HG03060 (cell line): ENCODE data around the gene NTN4.
"Not testable (repeated sequence)": the region's sequence is repeated elsewhere in the genome, so short reads cannot be mapped to it uniquely, and the experiment has no call there.

Experiments used
- ATAC-seq: cut with Tn5 transposase; IDR thresholded peaks from one replicate; pipeline ENCODE4 v1.9.1; 2021; ENCODE audit warnings: low read depth, moderate number of reproducible peaks; ENCODE audit not compliant: unreplicated experiment

NTN4 gene

DNA sequence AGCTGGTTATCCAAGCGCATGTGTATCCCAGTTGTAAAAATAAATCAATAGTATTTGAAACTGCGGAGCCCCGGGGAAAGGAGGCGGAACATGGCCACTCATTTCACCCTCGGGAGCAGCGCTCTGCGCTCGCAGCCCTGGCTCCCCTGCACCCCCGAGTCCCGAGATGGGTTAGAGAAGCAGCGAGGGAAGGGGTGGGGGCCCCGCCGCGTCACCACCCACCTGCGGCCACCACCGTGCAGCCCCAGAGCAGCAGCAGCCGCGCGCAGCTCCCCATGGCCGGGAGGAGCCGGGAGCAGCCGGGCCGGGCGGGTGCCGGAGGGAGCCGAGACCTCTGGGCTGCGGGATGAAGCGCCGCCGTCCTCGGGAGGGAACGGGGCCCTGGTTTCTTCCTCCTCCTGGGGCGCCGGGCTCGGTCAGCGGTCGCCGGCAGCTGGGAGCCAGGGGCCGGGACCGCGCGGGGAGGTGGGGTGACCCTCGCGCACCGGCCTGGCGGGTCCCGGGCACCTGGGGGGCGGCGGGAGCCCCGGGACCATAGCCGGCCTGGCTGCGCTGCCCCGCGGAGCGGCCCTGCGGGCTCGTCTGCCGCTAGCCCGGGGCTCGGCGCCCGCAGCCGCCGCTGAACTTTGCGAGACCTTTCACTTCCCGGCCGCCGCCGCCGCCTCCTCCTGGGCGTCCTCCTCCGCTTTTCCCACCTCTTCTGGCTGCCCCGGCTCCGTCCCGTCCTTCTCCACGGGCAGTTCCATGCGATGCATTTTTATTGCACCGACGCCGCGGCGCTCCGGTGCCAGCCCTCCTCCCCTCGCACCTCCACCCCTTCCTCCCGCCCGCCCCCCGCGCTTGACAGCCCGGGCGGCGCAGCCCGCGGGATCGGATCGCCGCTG, at the start of gene NTN4:
TSS of gene NTN4 (minus strand) at position 732 of the 884 bp plus-strand sequence. CDS start at position 277, 455 bp downstream.
- ATAC-seq = no peak

GRCh38 chr12:95838125-95838524, 47.6 kb upstream of the NTN4 start:
- no peak for ATAC-seq

GRCh38 chr12:95837240-95838038, 46.9 kb upstream of the NTN4 start:
- no peak for ATAC-seq

DNA sequence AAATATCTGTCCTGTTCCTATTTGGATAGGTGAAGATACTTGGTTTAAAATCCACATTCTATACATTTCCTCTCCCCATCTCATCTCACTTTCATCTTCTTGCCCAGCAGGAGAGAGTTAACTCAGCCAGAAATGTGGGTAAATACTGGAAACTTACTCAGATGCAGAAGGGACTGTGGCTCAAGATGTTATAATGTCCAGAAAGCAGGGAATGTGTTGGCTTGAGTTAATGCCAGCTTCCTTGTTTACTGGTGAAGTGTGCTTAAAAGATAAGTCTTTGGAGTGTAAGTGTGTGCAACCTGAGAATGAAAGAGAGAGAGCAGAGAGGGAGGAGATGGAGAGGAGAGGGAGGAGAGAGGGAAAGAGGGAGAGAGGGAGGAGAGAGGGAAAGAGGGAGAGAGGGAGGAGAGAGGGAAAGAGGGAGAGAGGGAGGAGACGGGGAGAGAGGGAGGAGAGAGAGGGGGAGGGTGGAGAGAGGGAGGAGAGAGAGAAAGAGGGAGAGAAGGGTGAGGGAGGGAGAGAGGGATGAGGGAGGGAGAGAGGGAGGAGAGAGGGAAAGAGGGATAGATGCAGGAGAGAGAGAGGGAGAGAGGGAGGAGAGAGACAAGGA, 46.2 kb upstream of the NTN4 start:
- ATAC-seq = no peak

DNA sequence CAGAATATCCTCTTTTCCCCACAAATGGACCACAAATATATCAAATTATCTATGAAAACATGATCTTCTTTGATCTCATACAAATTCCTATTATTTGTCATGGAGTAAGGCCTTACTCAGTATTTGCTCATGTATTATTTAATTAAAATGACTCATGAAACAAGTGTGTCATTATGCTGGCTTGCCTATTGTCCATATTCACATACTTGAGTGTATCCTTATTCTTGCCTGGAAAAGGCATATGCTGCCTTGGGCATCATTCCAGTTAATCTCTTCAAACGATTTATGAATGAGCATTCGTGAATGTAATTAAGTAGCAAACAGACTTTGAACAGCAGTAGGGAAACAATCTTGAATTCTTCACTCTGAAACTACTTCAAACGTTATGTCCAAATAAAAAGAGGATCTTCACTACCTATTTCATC, 45.6 kb upstream of the NTN4 start:
- no peak for ATAC-seq

DNA sequence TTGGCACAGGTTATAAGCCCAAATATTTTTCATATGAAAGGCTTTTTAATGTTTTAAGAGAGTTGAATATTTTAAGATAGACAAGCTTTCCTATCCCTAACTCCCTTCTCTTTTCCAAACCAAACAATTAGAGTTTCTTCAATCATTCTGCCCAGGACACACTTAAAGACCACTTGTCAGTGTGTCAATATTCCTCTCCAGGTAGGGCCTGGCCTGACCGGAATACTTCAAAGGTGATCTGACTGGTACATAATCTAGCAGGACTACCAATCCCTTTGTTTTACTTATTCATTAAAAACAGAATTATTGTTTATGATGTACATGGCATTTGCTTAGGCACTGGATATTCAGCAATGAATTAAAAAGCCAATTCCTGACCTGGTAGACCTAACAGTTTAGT, 44.0 kb upstream of the NTN4 start:
- no peak for ATAC-seq

- no peak for ATAC-seq
These were observed 39.9 kb upstream of the NTN4 start for GRCh38 chr12:95830335-95831089.

DNA sequence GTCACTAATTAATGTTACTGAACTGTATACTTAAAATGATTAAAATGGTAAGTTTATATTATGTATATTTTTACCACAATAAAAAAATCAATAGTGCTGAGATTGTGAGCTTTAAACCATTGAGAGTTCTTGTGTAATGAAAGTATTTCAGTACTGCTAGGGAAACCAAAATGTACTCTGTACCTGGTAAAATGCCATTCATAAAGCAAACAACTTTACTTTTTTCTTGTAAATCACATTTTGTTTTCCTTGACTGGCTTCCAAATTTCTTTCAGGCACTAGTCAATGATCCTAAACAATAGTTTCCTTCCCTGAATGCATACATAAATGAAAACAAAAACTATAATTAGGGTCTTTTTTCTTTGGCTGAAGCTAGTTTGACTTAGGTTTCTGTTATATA, 38.8 kb upstream of the NTN4 start:
- ATAC-seq = no peak

GRCh38 chr12:95820096-95820703, 29.6 kb upstream of the NTN4 start:
- no peak for ATAC-seq

DNA sequence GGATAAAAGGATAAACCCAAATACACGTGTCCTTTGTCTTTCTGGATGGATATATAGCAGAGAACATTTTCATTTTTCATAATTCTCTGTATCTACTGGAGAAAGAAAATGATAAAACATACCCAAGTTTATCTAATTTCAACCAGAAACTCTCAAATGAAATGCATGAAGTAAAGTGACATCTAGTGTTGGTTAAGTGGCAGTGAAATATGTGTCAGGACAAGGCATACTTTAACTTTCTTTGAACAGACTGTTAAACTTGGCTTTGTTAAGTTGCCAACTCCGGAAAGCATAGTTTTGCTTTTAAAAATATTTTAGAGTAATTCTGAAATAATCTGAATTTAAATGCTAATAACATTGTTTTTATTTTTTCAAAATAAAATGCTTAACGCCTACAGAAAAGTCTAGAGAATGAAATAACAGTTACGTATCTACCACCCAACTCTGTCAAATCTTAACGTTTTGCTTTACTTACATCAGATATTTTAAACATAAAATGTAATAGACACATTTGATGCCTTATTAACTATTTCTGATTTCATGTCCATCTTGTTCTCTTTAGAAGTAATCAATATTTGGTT, 25.2 kb upstream of the NTN4 start:
- ATAC-seq = no peak

GRCh38 chr12:95812155-95812554, 21.6 kb upstream of the NTN4 start:
- not testable (repeated sequence) for ATAC-seq

DNA sequence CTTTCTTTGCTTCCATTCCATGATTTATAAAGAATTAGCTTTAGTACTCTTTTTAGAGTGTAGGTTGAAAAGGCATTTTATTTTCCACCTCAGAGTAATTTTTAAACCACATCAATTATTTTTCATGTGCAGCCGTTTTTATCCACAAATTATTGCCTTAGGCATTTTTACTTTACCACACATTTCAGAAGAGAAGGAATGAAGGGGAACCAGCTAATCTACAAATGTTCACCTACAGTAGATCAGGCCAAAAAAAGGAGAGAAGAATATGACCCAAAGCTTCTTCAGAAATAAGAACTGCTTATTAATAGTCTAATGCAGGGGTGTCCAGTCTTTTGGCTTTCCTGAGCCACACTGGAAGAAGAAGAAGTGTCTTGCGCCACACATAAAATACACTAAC, 19.8 kb upstream of the NTN4 start:
- ATAC-seq = no peak

- no peak for ATAC-seq
These were observed 18.6 kb upstream of the NTN4 start for GRCh38 chr12:95809000-95809680.

GRCh38 chr12:95808146-95808545, 17.6 kb upstream of the NTN4 start:
- ATAC-seq = no peak

DNA sequence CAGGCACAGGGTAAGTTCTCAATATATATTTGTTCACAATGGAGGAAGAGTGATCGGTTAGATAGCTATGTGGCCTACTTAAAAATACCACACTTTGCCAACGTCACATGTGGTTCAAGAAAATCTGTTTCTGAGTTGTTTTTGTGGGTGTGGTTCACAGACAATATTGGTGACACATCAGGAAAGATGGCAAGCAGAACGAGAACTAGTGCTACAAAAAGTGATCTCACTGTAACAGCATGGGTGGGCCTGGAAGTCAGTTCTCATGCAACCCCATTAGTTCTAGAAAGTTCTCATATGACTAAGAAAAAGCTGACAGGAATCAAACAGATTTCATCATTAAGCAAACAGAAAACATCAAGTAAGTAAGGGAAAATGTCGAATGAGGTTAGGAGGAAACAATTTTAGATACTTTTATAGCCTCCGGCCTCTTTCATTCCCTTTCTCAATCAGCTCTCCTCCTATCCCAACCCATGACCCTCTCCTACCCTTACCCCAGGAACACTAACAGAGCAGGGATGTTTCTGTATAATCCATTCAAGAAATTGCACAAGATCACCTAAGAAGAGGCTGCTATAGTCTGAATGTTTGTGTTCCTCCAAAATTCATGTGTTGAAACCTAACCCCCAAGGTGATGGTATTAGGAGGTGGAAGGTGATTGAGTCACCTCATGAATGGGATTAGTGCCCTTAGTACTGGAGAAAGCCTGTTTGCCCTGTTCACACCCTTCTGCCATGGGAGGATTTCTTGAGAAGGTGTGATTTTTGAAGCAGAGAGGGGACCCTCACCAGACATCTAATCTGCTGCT, 15.5 kb upstream of the NTN4 start:
- no peak for ATAC-seq

GRCh38 chr12:95804291-95804690, 13.7 kb upstream of the NTN4 start:
- no peak for ATAC-seq

- ATAC-seq = no peak
These were observed 13.3 kb upstream of the NTN4 start for GRCh38 chr12:95803817-95804216.
